SJCRH30 (cell line): ENCODE results near the gene RAI14. TPM values are rescaled to one million over a fixed set of nuclear protein-coding genes. Genes with fewer than 3 reads are reported as not detected.
"Not testable (repeated sequence)": the region's sequence is repeated elsewhere in the genome, so short reads cannot be mapped to it uniquely, and the experiment has no call there.

ENCODE experiments used
- DNase-seq, 2 experiments: peaks; one replicate each; pipeline ENCODE4 v3.0.0-alpha.2; 2015 to 2020
- H3K27ac ChIP-seq: fragments of 250-450 bp; sonication (Bioruptor Pico); 2 replicates; pipeline ENCODE4 v1.5.1; 2020; ENCODE audit warnings: mild to moderate bottlenecking, moderate library complexity
- H3K27me3 ChIP-seq: fragments of 250-450 bp; sonication (Bioruptor Pico); 2 replicates; pipeline ENCODE4 v1.5.1; 2020; ENCODE audit warnings: mild to moderate bottlenecking, moderate library complexity
- H3K36me3 ChIP-seq: fragments of 250-450 bp; sonication (Bioruptor Pico); 2 replicates; pipeline ENCODE4 v1.5.1; 2020; ENCODE audit warnings: mild to moderate bottlenecking, moderate library complexity
- H3K4me1 ChIP-seq: fragments of 250-450 bp; sonication (Bioruptor Pico); 2 replicates; pipeline ENCODE4 v1.5.1; 2020; ENCODE audit warnings: mild to moderate bottlenecking, moderate library complexity
- H3K4me3 ChIP-seq: fragments of 250-450 bp; sonication (Bioruptor Pico); 2 replicates; pipeline ENCODE4 v1.5.1; 2020; ENCODE audit warnings: mild to moderate bottlenecking, moderate library complexity
- H3K9me3 ChIP-seq: fragments of 250-450 bp; sonication (Bioruptor Pico); replicated peaks from 2 replicates; pipeline ENCODE4 v1.5.1; 2020; ENCODE audit warnings: mild to moderate bottlenecking, moderate library complexity
- total RNA-seq: library from RNA; depleted of rRNA; stranded (reverse); fragments of >200 nt; shearing (Covaris generic); gene quantifications from 2 replicates; pipeline ENCODE4 v1.2.3, GENCODE V29; 2014

RAI14 gene
- total RNA-seq, 1 experiment from 2014 or later: 74.4 TPM

GRCh38 chr5:34712565-34712964, 56.4 kb downstream of the RAI14 start:
- no peak for DNase-seq
- no peak overlapping the region for H3K4me3 ChIP-seq
- peaks cover 31% of the 10 kb centered on the region for H3K4me1 ChIP-seq
- H3K9me3 ChIP-seq: no peaks in the 10 kb centered on the region
- peaks cover 3% of the 10 kb centered on the region; the same call in 1 of the 2 replicates for H3K36me3 ChIP-seq
- H3K27ac ChIP-seq: no peak overlapping the region; the same call in 1 of the 2 replicates
- H3K27me3 ChIP-seq: no peaks in the 10 kb centered on the region

GRCh38 chr5:34715711-34716110, 59.6 kb downstream of the RAI14 start:
- DNase-seq: no peak
- no peaks in the 10 kb centered on the region for H3K9me3 ChIP-seq

GRCh38 chr5:34716986-34717385, 60.9 kb downstream of the RAI14 start:
- H3K4me1 ChIP-seq: peaks cover 28% of the 10 kb centered on the region
- no peak overlapping the region for H3K4me3 ChIP-seq
- H3K9me3 ChIP-seq: no peaks in the 10 kb centered on the region
- H3K27ac ChIP-seq: peak overlapping the region; percentile 50
- DNase-seq: no peak
- peaks cover 3% of the 10 kb centered on the region; the same call in 1 of the 2 replicates for H3K36me3 ChIP-seq
- H3K27me3 ChIP-seq: no peaks in the 10 kb centered on the region

More at GRCh38 chr5:34715711-34716110, 59.6 kb downstream of the RAI14 start:
- peaks cover 3% of the 10 kb centered on the region; the same call in 1 of the 2 replicates for H3K36me3 ChIP-seq
- H3K4me1 ChIP-seq: peaks cover 33% of the 10 kb centered on the region
- no peak overlapping the region for H3K4me3 ChIP-seq
- H3K27ac ChIP-seq: no peak overlapping the region
- H3K27me3 ChIP-seq: no peaks in the 10 kb centered on the region

GRCh38 chr5:34717426-34718327, 61.5 kb downstream of the RAI14 start:
- Histone ChIP-seq H3K4me1 (peaks cover 25% of the 10 kb centered on the region), H3K27ac (peak overlapping the region; percentile 50), H3K27me3 (no peaks in the 10 kb centered on the region), H3K36me3 (peaks cover 3% of the 10 kb centered on the region; the same call in 1 of the 2 replicates), H3K9me3 (no peaks in the 10 kb centered on the region), H3K4me3 (no peak overlapping the region)
- DNase-seq: peak; percentile 60 to 69

GRCh38 chr5:34718516-34718915, 62.4 kb downstream of the RAI14 start:
- Histone ChIP-seq H3K9me3 (no peaks in the 10 kb centered on the region), H3K36me3 (peaks cover 3% of the 10 kb centered on the region; the same call in 1 of the 2 replicates), H3K27ac (peak overlapping the region; percentile 50), H3K27me3 (no peaks in the 10 kb centered on the region), H3K4me3 (no peak overlapping the region), H3K4me1 (peaks cover 25% of the 10 kb centered on the region)
- DNase-seq: peak in 1 of 2 experiments; percentile 19

GRCh38 chr5:34719029-34719428, 62.9 kb downstream of the RAI14 start:
- no peak overlapping the region for H3K27ac ChIP-seq

GRCh38 chr5:34721327-34721726, 65.2 kb downstream of the RAI14 start:
- H3K27ac ChIP-seq: no peak overlapping the region
- H3K4me3 ChIP-seq: no peak overlapping the region
- no peaks in the 10 kb centered on the region for H3K27me3 ChIP-seq
- H3K4me1 ChIP-seq: peaks cover 25% of the 10 kb centered on the region
- peaks cover 10% of the 10 kb centered on the region; the same call in 1 of the 2 replicates for H3K36me3 ChIP-seq
- H3K9me3 ChIP-seq: no peaks in the 10 kb centered on the region
- DNase-seq: no peak

More at GRCh38 chr5:34719029-34719428, 62.9 kb downstream of the RAI14 start:
- H3K27me3 ChIP-seq: no peaks in the 10 kb centered on the region
- DNase-seq: no peak
- peaks cover 7% of the 10 kb centered on the region; the same call in 1 of the 2 replicates for H3K36me3 ChIP-seq
- H3K4me1 ChIP-seq: peaks cover 25% of the 10 kb centered on the region
- no peak overlapping the region for H3K4me3 ChIP-seq
- no peaks in the 10 kb centered on the region for H3K9me3 ChIP-seq

GRCh38 chr5:34722183-34722582, 66.1 kb downstream of the RAI14 start:
- Histone ChIP-seq H3K27ac (no peak overlapping the region), H3K4me3 (no peak overlapping the region), H3K27me3 (no peaks in the 10 kb centered on the region), H3K4me1 (peaks cover 19% of the 10 kb centered on the region), H3K36me3 (peaks cover 12% of the 10 kb centered on the region; the same call in 1 of the 2 replicates), H3K9me3 (no peaks in the 10 kb centered on the region)
- peak in 1 of 2 experiments; percentile 38 for DNase-seq

- Histone ChIP-seq H3K4me3 (no peak overlapping the region), H3K27ac (no peak overlapping the region), H3K9me3 (no peaks in the 10 kb centered on the region), H3K36me3 (peaks cover 18% of the 10 kb centered on the region; the same call in 1 of the 2 replicates), H3K4me1 (no peaks in the 10 kb centered on the region), H3K27me3 (no peaks in the 10 kb centered on the region)
- no peak for DNase-seq
Observed at GRCh38 chr5:34724741-34725140, 68.6 kb downstream of the RAI14 start.

GRCh38 chr5:34727166-34727749, 71.1 kb downstream of the RAI14 start:
- not testable (repeated sequence) for H3K4me3 ChIP-seq, H3K4me1 ChIP-seq, DNase-seq, H3K27me3 ChIP-seq, H3K27ac ChIP-seq, H3K9me3 ChIP-seq
- peaks cover 18% of the 10 kb centered on the region; the same call in 1 of the 2 replicates for H3K36me3 ChIP-seq

GRCh38 chr5:34728236-34728635, 72.1 kb downstream of the RAI14 start:
- H3K36me3 ChIP-seq: peaks cover 23% of the 10 kb centered on the region; the same call in 1 of the 2 replicates
- no peak overlapping the region for H3K4me3 ChIP-seq
- H3K27me3 ChIP-seq: no peaks in the 10 kb centered on the region
- no peaks in the 10 kb centered on the region for H3K9me3 ChIP-seq
- no peak overlapping the region for H3K27ac ChIP-seq
- DNase-seq: no peak
- no peaks in the 10 kb centered on the region for H3K4me1 ChIP-seq

- no peak overlapping the region for H3K4me3 ChIP-seq
- no peak for DNase-seq
- 0 out of 2 replicates have a peak, but pooled peaks cover 6% of the 10 kb centered on the region for H3K4me1 ChIP-seq
- H3K27me3 ChIP-seq: no peaks in the 10 kb centered on the region
- H3K36me3 ChIP-seq: peaks cover 26% of the 10 kb centered on the region; the same call in 1 of the 2 replicates
- no peak overlapping the region for H3K27ac ChIP-seq
- H3K9me3 ChIP-seq: 0 out of 2 replicates have a peak, but pooled peaks cover 4% of the 10 kb centered on the region
Observed at GRCh38 chr5:34731435-34732232, 75.5 kb downstream of the RAI14 start.

- no peak for DNase-seq
- Histone ChIP-seq H3K4me3 (no peak overlapping the region), H3K4me1 (0 out of 2 replicates have a peak, but pooled peaks cover 6% of the 10 kb centered on the region), H3K27me3 (no peaks in the 10 kb centered on the region), H3K9me3 (0 out of 2 replicates have a peak, but pooled peaks cover 4% of the 10 kb centered on the region), H3K27ac (no peak overlapping the region), H3K36me3 (peaks cover 16% of the 10 kb centered on the region; the same call in 1 of the 2 replicates)
Observed at GRCh38 chr5:34734326-34734725, 78.2 kb downstream of the RAI14 start.
